Natural killer cell treated with Interleukin-12 subunit alpha and Interleukin-12 subunit beta and Interleukin-15 and Interleukin-18, amount 100 ng/mL, for 72 hours (primary cell): Measurements from ENCODE around the gene PHEX. TPM values are rescaled to one million over a fixed set of nuclear protein-coding genes. Genes with fewer than 3 reads are reported as not detected.

Experiments used
- ATAC-seq, 2 donors: fragments of 150-1000 bp; cut with Tn5 transposase in 1 of 2; sonication (Bioruptor Pico), chemical (Tn5 transposase) in 1 of 2; 2 replicates each; pipeline ENCODE4 v1.10.0; 2021
- DNase-seq: peaks from one replicate; pipeline ENCODE4 v3.0.0; 2022; ENCODE audit warnings: low spot score
- H3K27ac Mint-ChIP-seq, 2 donors: 1 replicate in 1 of 2; 2 replicates in 1 of 2; pipeline ENCODE4 v1.8.0; 2022; ENCODE audit warnings: mixed read lengths in 2 of 2, mild to moderate bottlenecking in 1 of 2, moderate library complexity in 1 of 2
- H3K27me3 Mint-ChIP-seq, 2 donors: 1 replicate in 1 of 2; 2 replicates in 1 of 2; pipeline ENCODE4 v1.8.0; 2022; ENCODE audit warnings: mixed read lengths in 2 of 2
- H3K36me3 Mint-ChIP-seq: one replicate; pipeline ENCODE4 v1.8.0; 2022; ENCODE audit warnings: mixed read lengths
- H3K4me1 Mint-ChIP-seq, 2 donors: 1 replicate in 1 of 2; 2 replicates in 1 of 2; pipeline ENCODE4 v1.8.0; 2022; ENCODE audit warnings: low read depth in 2 of 2, mixed read lengths in 2 of 2, mild to moderate bottlenecking in 1 of 2
- H3K4me3 Mint-ChIP-seq: one replicate; pipeline ENCODE4 v1.8.0; 2022; ENCODE audit warnings: mixed read lengths
- H3K9me3 Mint-ChIP-seq: 2 replicates; pipeline ENCODE4 v1.8.0; 2022; ENCODE audit warnings: mixed read lengths
- total RNA-seq, 2 donors: library from RNA; stranded (reverse); gene quantifications; one replicate each; pipeline ENCODE4 v1.2.3, GENCODE V29; 2022

The PHEX gene
- total RNA-seq, 2 donors from 2014 or later = 0.10 to 0.45 TPM

- H3K9me3 Mint-ChIP-seq = no peaks in the 10 kb centered on the region
- no peaks in the 10 kb centered on the region for H3K27me3 Mint-ChIP-seq
- H3K4me1 Mint-ChIP-seq = no peaks in the 10 kb centered on the region
- no peak overlapping the region for H3K27ac Mint-ChIP-seq
- no peaks in the 10 kb centered on the region for H3K36me3 Mint-ChIP-seq
- DNase-seq = no peak
- no peak for ATAC-seq
- H3K4me3 Mint-ChIP-seq = no peak overlapping the region
Observed at GRCh38 chrX:22024577-22024976, 7.5 kb upstream of the PHEX start.

GRCh38 chrX:22025751-22026150, 6.4 kb upstream of the PHEX start:
- Mint-ChIP-seq H3K9me3 (no peaks in the 10 kb centered on the region), H3K4me1 (no peaks in the 10 kb centered on the region), H3K27ac (no peak overlapping the region), H3K4me3 (no peak overlapping the region), H3K36me3 (no peaks in the 10 kb centered on the region), H3K27me3 (no peaks in the 10 kb centered on the region)
- no peak for ATAC-seq
- no peak for DNase-seq

- ATAC-seq = no peak
- Mint-ChIP-seq H3K4me3 (no peak overlapping the region), H3K27ac (no peak overlapping the region), H3K36me3 (no peaks in the 10 kb centered on the region), H3K9me3 (no peaks in the 10 kb centered on the region), H3K4me1 (no peaks in the 10 kb centered on the region), H3K27me3 (no peaks in the 10 kb centered on the region)
- no peak for DNase-seq
Observed at GRCh38 chrX:22026731-22027130, 5.4 kb upstream of the PHEX start.

GRCh38 chrX:22032506-22032905, 381 bp downstream of the PHEX start:
- no peaks in the 10 kb centered on the region for H3K36me3 Mint-ChIP-seq
- no peaks in the 10 kb centered on the region for H3K4me1 Mint-ChIP-seq
- no peak overlapping the region for H3K27ac Mint-ChIP-seq
- no peak for DNase-seq
- H3K27me3 Mint-ChIP-seq = peaks cover 0 to 7% of the 10 kb centered on the region in 2 donors
- no peaks in the 10 kb centered on the region for H3K9me3 Mint-ChIP-seq
- no peak overlapping the region for H3K4me3 Mint-ChIP-seq
- no peak for ATAC-seq

GRCh38 chrX:22033818-22034217, 1.7 kb downstream of the PHEX start:
- no peak overlapping the region for H3K4me3 Mint-ChIP-seq
- DNase-seq = no peak

GRCh38 chrX:22035236-22035635, 3.1 kb downstream of the PHEX start:
- DNase-seq (no peak), ATAC-seq (no peak)
- no peaks in the 10 kb centered on the region for H3K9me3 Mint-ChIP-seq
- no peak overlapping the region for H3K4me3 Mint-ChIP-seq
- H3K4me1 Mint-ChIP-seq = no peaks in the 10 kb centered on the region
- no peaks in the 10 kb centered on the region for H3K36me3 Mint-ChIP-seq
- H3K27ac Mint-ChIP-seq = no peak overlapping the region
- H3K27me3 Mint-ChIP-seq = peaks cover 0 to 10% of the 10 kb centered on the region in 2 donors

More at GRCh38 chrX:22033818-22034217, 1.7 kb downstream of the PHEX start:
- H3K4me1 Mint-ChIP-seq = no peaks in the 10 kb centered on the region
- no peak for ATAC-seq
- no peaks in the 10 kb centered on the region for H3K36me3 Mint-ChIP-seq
- peaks cover 0 to 7% of the 10 kb centered on the region in 2 donors for H3K27me3 Mint-ChIP-seq
- H3K27ac Mint-ChIP-seq = no peak overlapping the region
- H3K9me3 Mint-ChIP-seq = no peaks in the 10 kb centered on the region

GRCh38 chrX:22037225-22037624, 5.1 kb downstream of the PHEX start:
- DNase-seq = no peak
- peaks cover 0 to 10% of the 10 kb centered on the region in 2 donors for H3K27me3 Mint-ChIP-seq
- H3K9me3 Mint-ChIP-seq = no peaks in the 10 kb centered on the region
- H3K27ac Mint-ChIP-seq = no peak overlapping the region
- H3K4me1 Mint-ChIP-seq = no peaks in the 10 kb centered on the region
- no peaks in the 10 kb centered on the region for H3K36me3 Mint-ChIP-seq
- no peak for ATAC-seq
- H3K4me3 Mint-ChIP-seq = no peak overlapping the region

- no peaks in the 10 kb centered on the region for H3K36me3 Mint-ChIP-seq
- no peak overlapping the region for H3K27ac Mint-ChIP-seq
- DNase-seq = no peak
- H3K4me1 Mint-ChIP-seq = no peaks in the 10 kb centered on the region
- peaks cover 0 to 8% of the 10 kb centered on the region in 2 donors for H3K27me3 Mint-ChIP-seq
- ATAC-seq = no peak
- no peaks in the 10 kb centered on the region for H3K9me3 Mint-ChIP-seq
- no peak overlapping the region for H3K4me3 Mint-ChIP-seq
Observed at GRCh38 chrX:22037911-22038537, 5.9 kb downstream of the PHEX start.

- DNase-seq (no peak), ATAC-seq (no peak)
- H3K27me3 Mint-ChIP-seq = peaks cover 0 to 8% of the 10 kb centered on the region in 2 donors
- H3K4me1 Mint-ChIP-seq = no peaks in the 10 kb centered on the region
- no peak overlapping the region for H3K4me3 Mint-ChIP-seq
- no peaks in the 10 kb centered on the region for H3K36me3 Mint-ChIP-seq
- H3K27ac Mint-ChIP-seq = no peak overlapping the region
- H3K9me3 Mint-ChIP-seq = no peaks in the 10 kb centered on the region
Observed at GRCh38 chrX:22039541-22039940, 7.4 kb downstream of the PHEX start.

GRCh38 chrX:22040184-22040583, 8.1 kb downstream of the PHEX start:
- DNase-seq (no peak), ATAC-seq (no peak)
- Mint-ChIP-seq H3K27ac (no peak overlapping the region), H3K27me3 (peaks cover 0 to 4% of the 10 kb centered on the region in 2 donors), H3K4me1 (no peaks in the 10 kb centered on the region), H3K9me3 (no peaks in the 10 kb centered on the region), H3K36me3 (no peaks in the 10 kb centered on the region), H3K4me3 (no peak overlapping the region)

- Mint-ChIP-seq H3K4me1 (no peaks in the 10 kb centered on the region), H3K36me3 (no peaks in the 10 kb centered on the region), H3K27ac (no peak overlapping the region), H3K27me3 (peaks cover 0 to 3% of the 10 kb centered on the region in 2 donors), H3K4me3 (no peak overlapping the region), H3K9me3 (no peaks in the 10 kb centered on the region)
- DNase-seq (no peak), ATAC-seq (no peak)
Observed at GRCh38 chrX:22041907-22042530, 9.9 kb downstream of the PHEX start.

GRCh38 chrX:22043872-22044271, 11.7 kb downstream of the PHEX start:
- Mint-ChIP-seq H3K4me1 (no peaks in the 10 kb centered on the region), H3K4me3 (no peak overlapping the region), H3K27ac (no peak overlapping the region), H3K36me3 (no peaks in the 10 kb centered on the region), H3K9me3 (no peaks in the 10 kb centered on the region), H3K27me3 (peaks cover 0 to 3% of the 10 kb centered on the region in 2 donors)
- ATAC-seq (no peak), DNase-seq (no peak)

GRCh38 chrX:22047468-22047867, 15.3 kb downstream of the PHEX start:
- ATAC-seq = no peak
- H3K27me3 Mint-ChIP-seq = no peaks in the 10 kb centered on the region
- H3K36me3 Mint-ChIP-seq = no peaks in the 10 kb centered on the region

GRCh38 chrX:22053481-22053880, 21.4 kb downstream of the PHEX start:
- no peaks in the 10 kb centered on the region for H3K9me3 Mint-ChIP-seq
- H3K4me3 Mint-ChIP-seq = no peak overlapping the region
- no peak for ATAC-seq
- H3K36me3 Mint-ChIP-seq = no peaks in the 10 kb centered on the region
- peaks cover 0 to 3% of the 10 kb centered on the region in 2 donors for H3K27me3 Mint-ChIP-seq
- no peak overlapping the region for H3K27ac Mint-ChIP-seq
- no peak for DNase-seq
- H3K4me1 Mint-ChIP-seq = no peaks in the 10 kb centered on the region

More at GRCh38 chrX:22047468-22047867, 15.3 kb downstream of the PHEX start:
- Mint-ChIP-seq H3K9me3 (no peaks in the 10 kb centered on the region), H3K4me1 (no peaks in the 10 kb centered on the region), H3K27ac (no peak overlapping the region), H3K4me3 (no peak overlapping the region)
- no peak for DNase-seq
